ENCODE measurements around the gene DAPK1. TPM values are rescaled to one million over a fixed set of nuclear protein-coding genes. Genes with fewer than 3 reads are reported as not detected.

DAPK1 gene
- polyA plus RNA-seq, 1 donor from 2014 or later: 45.0 TPM

DNA sequence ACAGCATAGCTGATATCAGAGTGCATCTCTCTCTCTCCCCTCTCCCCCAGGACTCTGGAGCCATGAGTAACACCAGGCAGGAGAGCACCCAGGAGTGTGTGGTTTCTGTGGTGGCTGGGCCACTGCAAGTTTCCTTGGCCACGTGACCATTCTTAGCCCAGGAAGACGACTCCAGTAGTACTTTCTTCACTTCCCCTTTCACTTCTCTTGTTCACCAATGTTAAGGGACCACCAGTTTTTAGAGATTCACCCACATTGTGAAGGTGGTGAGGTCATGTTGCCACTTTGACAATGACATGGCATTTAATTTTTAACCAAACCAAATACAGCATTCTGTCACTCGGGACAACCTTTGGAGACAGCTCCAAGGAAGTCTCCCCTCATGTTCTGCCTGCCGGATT lies 17.9 kb upstream of the DAPK1 start:
- H2AFZ ChIP-seq (ENCODE audit: low read depth, low read length): no peak overlapping the region
- H3K9ac ChIP-seq (ENCODE audit: low read length): no peak overlapping the region
- no peak overlapping the region for H3K4me2 ChIP-seq (ENCODE audit: low read length)
- no peak overlapping the region for H3K4me3 ChIP-seq (ENCODE audit: low read length)
- H3K79me2 ChIP-seq (replicated peaks; ENCODE audit: insufficient read depth, low read length): no peaks in the 10 kb centered on the region
- no peaks in the 10 kb centered on the region for H4K20me1 ChIP-seq (ENCODE audit: insufficient read depth)
- no peaks in the 10 kb centered on the region for H3F3A ChIP-seq (ENCODE audit: insufficient read depth, low read length, poor library complexity, severe bottlenecking)
- no peaks in the 10 kb centered on the region for H3K27me3 ChIP-seq (ENCODE audit: insufficient read depth, low read depth, low read length)
- H3K9me2 ChIP-seq (ENCODE audit: insufficient read depth, low read length): no peaks in the 10 kb centered on the region
- H3K27ac ChIP-seq (ENCODE audit: low read length): no peak overlapping the region
- no peaks in the 10 kb centered on the region for H3K9me3 ChIP-seq (ENCODE audit: low read length)
- no peaks in the 10 kb centered on the region for H3K36me3 ChIP-seq (ENCODE audit: insufficient read depth, low read length)
- TF ChIP-seq TAF1 (IDR thresholded peaks at IDR 0.05; ENCODE audit: low read depth) (no peak), RAD21 (conservative IDR thresholded peaks at IDR 0.05) (no peak), EZH2 (IDR thresholded peaks at IDR 0.05; ENCODE audit: borderline replicate concordance, insufficient read depth, low read length, poor library complexity, severe bottlenecking) (no peak), POLR2AphosphoS5 (IDR thresholded peaks at IDR 0.05) (no peak), SMC3 (conservative IDR thresholded peaks at IDR 0.05; ENCODE audit: poor library complexity) (no peak)
- TF ChIP-seq, protein P1, sequence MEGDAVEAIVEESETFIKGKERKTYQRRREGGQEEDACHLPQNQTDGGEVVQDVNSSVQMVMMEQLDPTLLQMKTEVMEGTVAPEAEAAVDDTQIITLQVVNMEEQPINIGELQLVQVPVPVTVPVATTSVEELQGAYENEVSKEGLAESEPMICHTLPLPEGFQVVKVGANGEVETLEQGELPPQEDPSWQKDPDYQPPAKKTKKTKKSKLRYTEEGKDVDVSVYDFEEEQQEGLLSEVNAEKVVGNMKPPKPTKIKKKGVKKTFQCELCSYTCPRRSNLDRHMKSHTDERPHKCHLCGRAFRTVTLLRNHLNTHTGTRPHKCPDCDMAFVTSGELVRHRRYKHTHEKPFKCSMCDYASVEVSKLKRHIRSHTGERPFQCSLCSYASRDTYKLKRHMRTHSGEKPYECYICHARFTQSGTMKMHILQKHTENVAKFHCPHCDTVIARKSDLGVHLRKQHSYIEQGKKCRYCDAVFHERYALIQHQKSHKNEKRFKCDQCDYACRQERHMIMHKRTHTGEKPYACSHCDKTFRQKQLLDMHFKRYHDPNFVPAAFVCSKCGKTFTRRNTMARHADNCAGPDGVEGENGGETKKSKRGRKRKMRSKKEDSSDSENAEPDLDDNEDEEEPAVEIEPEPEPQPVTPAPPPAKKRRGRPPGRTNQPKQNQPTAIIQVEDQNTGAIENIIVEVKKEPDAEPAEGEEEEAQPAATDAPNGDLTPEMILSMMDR (IDR thresholded peaks at IDR 0.05; ENCODE audit: poor library complexity, severe bottlenecking): no peak

DNA sequence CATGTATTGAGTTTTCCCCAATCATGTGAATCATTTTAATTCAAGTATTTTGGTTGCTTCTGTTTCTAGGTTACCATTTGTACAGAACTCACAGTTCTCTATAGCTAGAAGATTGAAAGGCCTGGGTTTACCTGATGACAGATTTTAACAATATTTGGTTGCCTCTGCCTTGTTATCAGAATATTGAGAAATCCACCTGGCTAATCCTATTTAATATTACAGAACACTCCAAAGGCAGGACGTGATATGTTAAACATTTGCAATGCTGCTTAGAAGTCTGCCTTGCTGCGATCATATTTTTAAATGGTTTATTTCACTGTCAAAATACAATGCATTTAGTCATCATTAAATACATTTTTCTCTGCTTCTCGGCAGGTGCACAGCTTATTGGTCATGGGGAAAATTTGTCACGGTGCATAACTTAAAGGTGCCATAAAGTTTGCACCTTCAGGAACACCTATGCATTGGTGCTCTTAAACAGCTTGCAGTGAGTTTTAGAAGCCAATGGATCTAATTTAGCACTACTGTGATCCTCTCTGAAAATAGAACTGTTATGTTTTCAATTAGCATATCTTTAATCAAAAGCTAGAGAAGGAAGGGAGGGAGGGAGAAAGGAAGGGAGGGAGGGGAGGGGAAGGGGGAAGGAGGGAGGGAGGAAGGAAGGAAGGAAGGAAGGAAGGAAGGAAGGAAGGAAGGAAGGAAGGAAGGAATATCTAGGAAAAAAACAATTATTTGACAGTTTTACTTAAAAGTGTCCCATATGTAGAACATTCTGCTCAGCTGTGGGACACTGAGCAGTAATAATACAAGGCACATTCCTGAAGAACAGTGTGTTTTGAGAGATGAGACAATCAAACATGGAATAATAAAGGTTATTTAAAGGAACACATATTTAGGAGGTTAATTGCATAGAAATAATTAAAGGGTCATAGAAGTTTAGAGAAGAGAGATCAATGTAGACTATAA lies 15.5 kb upstream of the DAPK1 start:
- Histone ChIP-seq H3K9ac (ENCODE audit: low read length) (no peak overlapping the region), H3F3A (ENCODE audit: insufficient read depth, low read length, poor library complexity, severe bottlenecking) (no peaks in the 10 kb centered on the region), H3K36me3 (ENCODE audit: insufficient read depth, low read length) (no peaks in the 10 kb centered on the region), H4K20me1 (ENCODE audit: insufficient read depth) (no peaks in the 10 kb centered on the region), H3K79me2 (replicated peaks; ENCODE audit: insufficient read depth, low read length) (no peaks in the 10 kb centered on the region), H2AFZ (ENCODE audit: low read depth, low read length) (no peak overlapping the region), H3K4me3 (ENCODE audit: low read length) (no peak overlapping the region), H3K4me2 (ENCODE audit: low read length) (no peak overlapping the region), H3K27ac (ENCODE audit: low read length) (no peak overlapping the region), H3K27me3 (ENCODE audit: insufficient read depth, low read depth, low read length) (no peaks in the 10 kb centered on the region), H3K9me3 (ENCODE audit: low read length) (no peaks in the 10 kb centered on the region), H3K9me2 (ENCODE audit: insufficient read depth, low read length) (no peaks in the 10 kb centered on the region)
- TF ChIP-seq TAF1 (IDR thresholded peaks at IDR 0.05; ENCODE audit: low read depth) (no peak), RAD21 (conservative IDR thresholded peaks at IDR 0.05) (no peak), POLR2AphosphoS5 (IDR thresholded peaks at IDR 0.05) (no peak), SMC3 (conservative IDR thresholded peaks at IDR 0.05; ENCODE audit: poor library complexity) (no peak), EZH2 (IDR thresholded peaks at IDR 0.05; ENCODE audit: borderline replicate concordance, insufficient read depth, low read length, poor library complexity, severe bottlenecking) (no peak), MXI1 (conservative IDR thresholded peaks at IDR 0.05; ENCODE audit: poor library complexity, severe bottlenecking) (no peak)
- TF ChIP-seq, protein P1 (IDR thresholded peaks at IDR 0.05; ENCODE audit: poor library complexity, severe bottlenecking): no peak
- TF ChIP-seq, protein P2, sequence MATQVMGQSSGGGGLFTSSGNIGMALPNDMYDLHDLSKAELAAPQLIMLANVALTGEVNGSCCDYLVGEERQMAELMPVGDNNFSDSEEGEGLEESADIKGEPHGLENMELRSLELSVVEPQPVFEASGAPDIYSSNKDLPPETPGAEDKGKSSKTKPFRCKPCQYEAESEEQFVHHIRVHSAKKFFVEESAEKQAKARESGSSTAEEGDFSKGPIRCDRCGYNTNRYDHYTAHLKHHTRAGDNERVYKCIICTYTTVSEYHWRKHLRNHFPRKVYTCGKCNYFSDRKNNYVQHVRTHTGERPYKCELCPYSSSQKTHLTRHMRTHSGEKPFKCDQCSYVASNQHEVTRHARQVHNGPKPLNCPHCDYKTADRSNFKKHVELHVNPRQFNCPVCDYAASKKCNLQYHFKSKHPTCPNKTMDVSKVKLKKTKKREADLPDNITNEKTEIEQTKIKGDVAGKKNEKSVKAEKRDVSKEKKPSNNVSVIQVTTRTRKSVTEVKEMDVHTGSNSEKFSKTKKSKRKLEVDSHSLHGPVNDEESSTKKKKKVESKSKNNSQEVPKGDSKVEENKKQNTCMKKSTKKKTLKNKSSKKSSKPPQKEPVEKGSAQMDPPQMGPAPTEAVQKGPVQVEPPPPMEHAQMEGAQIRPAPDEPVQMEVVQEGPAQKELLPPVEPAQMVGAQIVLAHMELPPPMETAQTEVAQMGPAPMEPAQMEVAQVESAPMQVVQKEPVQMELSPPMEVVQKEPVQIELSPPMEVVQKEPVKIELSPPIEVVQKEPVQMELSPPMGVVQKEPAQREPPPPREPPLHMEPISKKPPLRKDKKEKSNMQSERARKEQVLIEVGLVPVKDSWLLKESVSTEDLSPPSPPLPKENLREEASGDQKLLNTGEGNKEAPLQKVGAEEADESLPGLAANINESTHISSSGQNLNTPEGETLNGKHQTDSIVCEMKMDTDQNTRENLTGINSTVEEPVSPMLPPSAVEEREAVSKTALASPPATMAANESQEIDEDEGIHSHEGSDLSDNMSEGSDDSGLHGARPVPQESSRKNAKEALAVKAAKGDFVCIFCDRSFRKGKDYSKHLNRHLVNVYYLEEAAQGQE (IDR thresholded peaks at IDR 0.05; ENCODE audit: borderline replicate concordance): no peak
